Esophagus squamous epithelium (tissue), 5 donors: Measurements from ENCODE around the gene PICK1. TPM values are rescaled to one million over a fixed set of nuclear protein-coding genes. Genes with fewer than 3 reads are reported as not detected.

Source experiments
- DNase-seq: peaks from one replicate; lab custom pipeline; 2025; lab: John Stamatoyannopoulos, UW
- H3K27ac ChIP-seq, 4 donors: fragments of 200-600 bp; sonication (generic); one replicate each; pipeline ENCODE4 v1.5.1; 2016 to 2019; ENCODE audit warnings: mild to moderate bottlenecking in 1 of 4
- H3K27me3 ChIP-seq, 4 donors: fragments of 200-600 bp; sonication (generic); 1 replicate in 3 of 4; 2 replicates in 1 of 4; pipeline versions ENCODE4 v1.5.1 to v1.6.0; 2017 to 2021; ENCODE audit warnings: antibody characterized with exemption in 1 of 4
- H3K36me3 ChIP-seq, 3 donors: fragments of 200-600 bp; sonication (generic); one replicate each; pipeline ENCODE4 v1.5.1; 2016 to 2019
- H3K4me1 ChIP-seq, 3 donors: fragments of 200-600 bp; sonication (generic); one replicate each; pipeline ENCODE4 v1.5.1; 2017 to 2019
- H3K4me3 ChIP-seq, 4 donors: fragments of 200-600 bp; sonication (generic); 1 replicate in 3 of 4; 2 replicates in 1 of 4; pipeline ENCODE4 v1.5.1; 2016 to 2019; ENCODE audit warnings: mild to moderate bottlenecking in 2 of 4, moderate library complexity in 1 of 4
- H3K9me3 ChIP-seq, 3 donors: fragments of 200-600 bp; sonication (generic); one replicate each; pipeline ENCODE4 v1.5.1; 2016 to 2019
- CTCF ChIP-seq, 6 experiments: fragments of 450-650 bp in 4 of 6; fragments of 200-600 bp in 2 of 6; sonication (generic) in 2 of 6; IDR thresholded peaks; one replicate each; pipeline ENCODE4 v1.5.1; 2016 to 2019; ENCODE audit warnings: antibody characterized with exemption in 6 of 6, mild to moderate bottlenecking in 4 of 6, moderate library complexity in 4 of 6
- POLR2A ChIP-seq, 4 donors: fragments of 450-650 bp; IDR thresholded peaks; one replicate each; pipeline ENCODE4 v1.6.1; 2017; ENCODE audit warnings: antibody characterized with exemption in 4 of 4, mild to moderate bottlenecking in 4 of 4, moderate library complexity in 3 of 4
- WGBS, 2 donors: methylation state at CpG; one replicate each; pipeline ENCODE4 v1.1.5; 2018; 5-methylcytosine and 5-hydroxymethylcytosine counted together
- intact Hi-C: fragments of 100-400 bp; cut with DNase I; formaldehyde crosslinking; loops from one replicate; pipeline ENCODE4 v1.15.0; 2022
- total RNA-seq, 4 donors: library from RNA; depleted of rRNA; stranded (reverse); fragments of >200 nt; gene quantifications; one replicate each; pipeline ENCODE4 v1.1.0, GENCODE V29; 2016
- donor health status: DM: yes; HTN: yes; CAD: no.

The PICK1 gene
- total RNA-seq, 4 donors from 2014 or later, result 26.3 to 53.1 (median 31.2) TPM

- peaks cover 0 to 17% (median 6%) of the 10 kb centered on the region in 3 donors for H3K4me1 ChIP-seq
- no peaks in the 10 kb centered on the region for H3K9me3 ChIP-seq
- DNase-seq, result no peak
- no peak overlapping the region for H3K4me3 ChIP-seq
- peak; percentile 79 to 92 (median 90) for TF ChIP-seq CTCF (IDR thresholded peaks at IDR 0.05)
- no peak for TF ChIP-seq POLR2A (IDR thresholded peaks at IDR 0.05)
- 39 to 56% methylated on average over 7 to 14 of the region's 30 CpGs for WGBS, 2 donors
- intact Hi-C loops, result loop anchor here (10.0 kb wide), 1 partner anchor 513 kb away; no protein-coding TSS in a partner anchor
- H3K36me3 ChIP-seq, result no peaks in the 10 kb centered on the region
- H3K27ac ChIP-seq, result no peak overlapping the region
- H3K27me3 ChIP-seq, result no peaks in the 10 kb centered on the region
Measured at GRCh38 chr22:38051900-38052862, 5.0 kb upstream of the PICK1 start.

- H3K9me3 ChIP-seq, result no peaks in the 10 kb centered on the region
- peaks cover 0 to 5% (median 4%) of the 10 kb centered on the region in 3 donors for H3K4me1 ChIP-seq
- peak overlapping the region in 3 of 4 donors; percentile 58 to 68 (median 61) for H3K27ac ChIP-seq
- H3K27me3 ChIP-seq, result no peaks in the 10 kb centered on the region
- WGBS, 2 donors, result 67 to 73% methylated on average over 6 of the region's 6 CpGs
- no peak overlapping the region for H3K4me3 ChIP-seq
- intact Hi-C loops, result no loop called here
- H3K36me3 ChIP-seq, result peaks cover 23 to 91% (median 28%) of the 10 kb centered on the region in 3 donors
- no peak for TF ChIP-seq POLR2A (IDR thresholded peaks at IDR 0.05)
- no peak for TF ChIP-seq CTCF (IDR thresholded peaks at IDR 0.05)
- DNase-seq, result no peak
Measured at GRCh38 chr22:38062791-38063190, 5.6 kb downstream of the PICK1 start.

GRCh38 chr22:38065539-38065938 lies 8.3 kb downstream of the PICK1 start:
- Histone ChIP-seq H3K4me3 (no peak overlapping the region), H3K36me3 (peaks cover 26 to 99% (median 26%) of the 10 kb centered on the region in 3 donors), H3K27me3 (no peaks in the 10 kb centered on the region), H3K27ac (no peak overlapping the region), H3K4me1 (peaks cover 0 to 22% (median 7%) of the 10 kb centered on the region in 3 donors), H3K9me3 (no peaks in the 10 kb centered on the region)
- 67 to 98% methylated on average over 1 to 8 of the region's 8 CpGs for WGBS, 2 donors
- intact Hi-C loops, result no loop called here
- DNase-seq, result no peak
- TF ChIP-seq CTCF (IDR thresholded peaks at IDR 0.05) (no peak), POLR2A (IDR thresholded peaks at IDR 0.05) (no peak)

- Histone ChIP-seq H3K4me1 (peaks cover 0 to 22% (median 7%) of the 10 kb centered on the region in 3 donors), H3K4me3 (no peak overlapping the region), H3K27ac (peak overlapping the region in 1 of 4 donors; percentile 25), H3K9me3 (no peaks in the 10 kb centered on the region), H3K36me3 (peaks cover 26 to 99% (median 26%) of the 10 kb centered on the region in 3 donors), H3K27me3 (no peaks in the 10 kb centered on the region)
- no peak for DNase-seq
- TF ChIP-seq POLR2A (IDR thresholded peaks at IDR 0.05) (no peak), CTCF (IDR thresholded peaks at IDR 0.05) (no peak)
- intact Hi-C loops, result no loop called here
- WGBS, 2 donors, result 79 to 97% methylated on average over 6 to 10 of the region's 13 CpGs
Measured at GRCh38 chr22:38066381-38067027, 9.3 kb downstream of the PICK1 start.
